DOHH2 (cell line): Measurements from ENCODE around the gene SRGN.

Experiments
- H3F3A ChIP-seq: fragments of 200-600 bp; sonication (generic), shearing (Covaris generic); 2 replicates; pipeline ENCODE4 v1.6.0; 2016; ENCODE audit warnings: antibody characterized with exemption, mild to moderate bottlenecking; ENCODE audit not compliant: control insufficient read depth, insufficient read depth
- H3K27ac ChIP-seq: fragments of 200-600 bp; sonication (generic); 2 replicates; pipeline ENCODE4 v1.5.1; 2014; ENCODE audit warnings: low read depth, mild to moderate bottlenecking, low read length, moderate library complexity
- H3K27me3 ChIP-seq: fragments of 200-600 bp; sonication (generic); 2 replicates; pipeline ENCODE4 v1.6.1; 2014; ENCODE audit warnings: mild to moderate bottlenecking, low read length, mixed read lengths; ENCODE audit not compliant: control insufficient read depth
- H3K36me3 ChIP-seq: fragments of 200-600 bp; sonication (generic); 2 replicates; pipeline ENCODE4 v1.6.1; 2014; ENCODE audit warnings: mild to moderate bottlenecking, low read length, moderate library complexity, mixed read lengths; ENCODE audit not compliant: control insufficient read depth
- H3K4me1 ChIP-seq: fragments of 200-600 bp; sonication (generic); 2 replicates; pipeline ENCODE4 v1.6.1; 2014; ENCODE audit warnings: mild to moderate bottlenecking, low read length, mixed read lengths; ENCODE audit not compliant: control insufficient read depth
- H3K4me2 ChIP-seq: fragments of 200-600 bp; sonication (generic); 2 replicates; pipeline ENCODE4 v1.6.0; 2014; ENCODE audit warnings: mild to moderate bottlenecking, low read length, moderate library complexity
- H3K4me3 ChIP-seq: fragments of 200-600 bp; sonication (generic); 2 replicates; pipeline ENCODE4 v1.5.1; 2014; ENCODE audit warnings: mild to moderate bottlenecking, low read length, mixed read lengths
- H3K79me2 ChIP-seq: fragments of 200-600 bp; sonication (generic); 2 replicates; pipeline ENCODE4 v1.6.1; 2014; ENCODE audit warnings: mild to moderate bottlenecking, low read length, mixed read lengths; ENCODE audit not compliant: control insufficient read depth
- H3K9me2 ChIP-seq: fragments of 200-600 bp; sonication (generic); replicated peaks from 2 replicates; pipeline ENCODE4 v1.6.1; 2014; ENCODE audit warnings: mild to moderate bottlenecking, low read length, mixed read lengths; ENCODE audit not compliant: control insufficient read depth
- H3K9me3 ChIP-seq: fragments of 200-600 bp; sonication (generic); 2 replicates; pipeline ENCODE4 v1.6.1; 2014; ENCODE audit warnings: antibody characterized with exemption, low read length, mixed read lengths; ENCODE audit not compliant: control insufficient read depth, insufficient read depth
- H4K20me1 ChIP-seq: fragments of 200-600 bp; sonication (generic); 2 replicates; pipeline ENCODE4 v1.6.0; 2014; ENCODE audit warnings: low read depth, mild to moderate bottlenecking, antibody characterized with exemption, low read length, moderate library complexity; ENCODE audit not compliant: control insufficient read depth, insufficient read depth
- CTCF ChIP-seq: fragments of 200-600 bp; sonication (generic); IDR thresholded peaks from one replicate; pipeline ENCODE4 v1.5.1; 2014; ENCODE audit warnings: antibody characterized with exemption, mild to moderate bottlenecking, low read depth, low read length; ENCODE audit not compliant: poor library complexity, severe bottlenecking
- EZH2phosphoT487 ChIP-seq: fragments of 200-600 bp; sonication (generic); IDR thresholded peaks from 2 replicates; pipeline ENCODE4 v1.6.1; 2017; ENCODE audit warnings: borderline replicate concordance, mild to moderate bottlenecking, antibody characterized with exemption, low read length, moderate library complexity, mixed read lengths

Gene SRGN

GRCh38 chr10:69088801-69089501, 1.0 kb downstream of the SRGN start:
- no peak for TF ChIP-seq CTCF
- no peak for TF ChIP-seq EZH2phosphoT487
- peak overlapping the region; percentile 79 for H3K4me3 ChIP-seq
- no peaks in the 10 kb centered on the region for H4K20me1 ChIP-seq
- no peaks in the 10 kb centered on the region for H3K27me3 ChIP-seq
- H3F3A ChIP-seq = no peaks in the 10 kb centered on the region
- H3K4me1 ChIP-seq = peaks cover 30% of the 10 kb centered on the region
- no peaks in the 10 kb centered on the region for H3K9me3 ChIP-seq
- no peaks in the 10 kb centered on the region for H3K79me2 ChIP-seq
- no peaks in the 10 kb centered on the region for H3K9me2 ChIP-seq
- no peak overlapping the region for H3K27ac ChIP-seq
- no peaks in the 10 kb centered on the region for H3K36me3 ChIP-seq
- peak overlapping the region; percentile 93 for H3K4me2 ChIP-seq

DNA sequence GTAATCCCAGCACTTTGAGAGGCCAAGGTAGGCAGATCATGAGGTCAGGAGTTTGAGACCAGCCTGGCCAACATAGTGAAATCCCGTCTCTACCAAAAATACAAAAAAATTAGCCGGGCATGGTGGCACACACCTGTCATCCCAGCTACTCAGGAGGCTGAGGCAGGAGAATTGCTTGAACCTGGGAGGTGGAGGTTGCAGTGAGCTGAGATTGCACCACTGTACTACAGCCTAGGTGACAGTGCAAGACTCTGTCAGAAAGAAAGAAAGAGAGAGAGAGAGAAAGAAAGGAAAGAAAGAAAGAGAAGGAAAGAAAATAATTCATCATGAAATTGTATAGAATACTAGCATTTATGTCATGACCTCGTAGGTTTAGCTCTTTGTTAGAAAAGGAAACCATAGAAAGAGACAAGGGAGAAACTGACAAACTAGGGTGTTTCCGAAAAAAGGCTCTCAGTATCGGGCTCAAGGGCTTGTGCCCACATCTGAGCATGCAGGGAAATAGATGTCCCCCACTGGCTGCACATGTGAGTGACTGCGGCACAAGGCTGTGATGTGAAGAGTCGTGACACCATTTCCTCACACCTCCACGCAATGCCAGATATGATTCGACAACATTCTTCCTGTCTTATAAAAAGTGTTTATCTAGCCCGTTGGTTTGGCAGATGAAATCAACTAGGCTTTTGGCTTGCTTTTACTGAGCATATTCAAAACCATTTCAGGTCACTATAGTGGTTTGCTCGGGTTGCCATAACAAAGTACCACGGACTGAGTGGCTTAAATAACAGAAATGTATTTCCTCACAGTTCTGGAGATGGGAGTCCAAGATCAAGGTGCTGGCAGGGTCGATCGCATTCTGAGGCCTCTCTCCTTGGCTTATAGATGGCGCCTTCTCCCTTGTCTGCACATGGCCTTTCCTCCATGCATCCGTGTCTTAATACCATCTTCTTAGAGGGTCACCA, 2.0 kb downstream of the SRGN start:
- Histone ChIP-seq H4K20me1 (no peaks in the 10 kb centered on the region), H3K4me2 (peak overlapping the region; percentile 93; the same call in 1 of the 2 replicates), H3K4me1 (peaks cover 30% of the 10 kb centered on the region), H3K27ac (no peak overlapping the region), H3K9me2 (no peaks in the 10 kb centered on the region), H3K36me3 (no peaks in the 10 kb centered on the region), H3F3A (no peaks in the 10 kb centered on the region), H3K9me3 (no peaks in the 10 kb centered on the region), H3K27me3 (no peaks in the 10 kb centered on the region), H3K4me3 (no peak overlapping the region), H3K79me2 (no peaks in the 10 kb centered on the region)
- no peak for TF ChIP-seq CTCF
- TF ChIP-seq EZH2phosphoT487 = no peak

DNA sequence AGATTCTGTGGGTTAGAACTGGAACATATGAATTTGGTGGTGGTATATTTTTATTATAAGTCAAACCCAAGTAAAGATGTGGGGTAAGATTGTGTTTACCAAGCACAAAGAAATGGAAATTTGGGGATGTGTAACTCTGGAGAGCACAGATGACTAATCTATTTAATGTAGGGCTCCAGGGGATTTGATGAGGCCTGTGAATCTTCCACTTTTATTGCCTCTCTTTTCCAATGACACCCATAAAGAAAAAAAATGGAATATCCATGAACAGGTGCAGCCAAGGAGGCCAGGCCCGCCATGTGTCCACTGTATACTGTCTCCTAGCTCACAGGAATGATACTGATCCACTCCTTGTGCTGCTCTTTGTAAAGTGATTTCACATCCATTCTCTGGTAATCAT, 2.8 kb downstream of the SRGN start:
- no peaks in the 10 kb centered on the region for H3K9me3 ChIP-seq
- H3K4me2 ChIP-seq = no peak overlapping the region
- H3K36me3 ChIP-seq = no peaks in the 10 kb centered on the region
- no peaks in the 10 kb centered on the region for H3K79me2 ChIP-seq
- no peaks in the 10 kb centered on the region for H4K20me1 ChIP-seq
- no peak overlapping the region for H3K4me3 ChIP-seq
- no peaks in the 10 kb centered on the region for H3K27me3 ChIP-seq
- H3K4me1 ChIP-seq = peaks cover 30% of the 10 kb centered on the region
- H3F3A ChIP-seq = no peaks in the 10 kb centered on the region
- no peaks in the 10 kb centered on the region for H3K9me2 ChIP-seq
- TF ChIP-seq EZH2phosphoT487 (no peak), CTCF (no peak)
- H3K27ac ChIP-seq = no peak overlapping the region
